Activated CD8-positive, alpha-beta memory T cell treated with anti-CD3 and anti-CD28 coated beads for 36 hours (primary cell): ENCODE results near the gene PARD6B. TPM values are rescaled to one million over a fixed set of nuclear protein-coding genes. Genes with fewer than 3 reads are reported as not detected.
"Not testable (repeated sequence)": the region's sequence is repeated elsewhere in the genome, so short reads cannot be mapped to it uniquely, and the experiment has no call there.

Experiments used
- CTCF ChIA-PET: fragments of 350-600 bp; sonication (Branson Sonifier 250); formaldehyde crosslinking; loops from one replicate; lab custom pipeline; 2021; ENCODE audit warnings: antibody characterized with exemption; lab: Charles Lee
- POLR2A ChIA-PET: fragments of 350-600 bp; sonication (Branson Sonifier 250); formaldehyde crosslinking; loops from one replicate; lab custom pipeline; 2021; ENCODE audit warnings: antibody characterized with exemption; lab: Charles Lee
- total RNA-seq, 2 experiments: library from RNA; stranded (reverse); gene quantifications; one replicate each; pipeline ENCODE4 v1.2.3, GENCODE V29; 2021

Gene PARD6B
- total RNA-seq: 1 to 10 TPM; 5.2 to 5.7 TPM

- CTCF ChIA-PET: interaction anchor here (0.5 to 0.9 kb wide), 4 partner anchors 19 to 551 kb away, joined by 3 to 6 read pairs (median 3); no protein-coding TSS in a partner anchor
- POLR2A ChIA-PET: interaction anchor here (0.7 to 1.0 kb wide), 2 partner anchors 63 to 578 kb away, joined by 3 to 4 read pairs; partner anchors contain the start of genes BCAS4 and PEDS1
These were observed at the start of gene PARD6B for GRCh38 chr20:50731055-50731929. TSS of gene PARD6B (plus strand) at chr20:50731580. CDS start at chr20:50731787, 207 bp downstream.

GRCh38 chr20:50682065-50682464 is 49.3 kb upstream of the PARD6B start:
- POLR2A ChIA-PET: no interaction called here
- CTCF ChIA-PET: no interaction called here

- POLR2A ChIA-PET: interaction anchor here (0.7 kb wide), 1 partner anchor 47 kb away, joined by 6 read pairs; no protein-coding TSS in a partner anchor
- CTCF ChIA-PET: no interaction called here
These were observed 48.3 kb upstream of the PARD6B start for GRCh38 chr20:50682947-50683530.

- POLR2A ChIA-PET: interaction anchor here (0.7 kb wide), 1 partner anchor 46 kb away, joined by 6 read pairs; no protein-coding TSS in a partner anchor
These were observed 47.8 kb upstream of the PARD6B start for GRCh38 chr20:50683570-50683969.

GRCh38 chr20:50686821-50687220 is 44.6 kb upstream of the PARD6B start:
- CTCF ChIA-PET: no interaction called here
- POLR2A ChIA-PET: no interaction called here

More at GRCh38 chr20:50683570-50683969, 47.8 kb upstream of the PARD6B start:
- CTCF ChIA-PET: no interaction called here

- ChIA-PET CTCF (interaction anchor here (0.7 kb wide), 1 partner anchor 1631 kb away, joined by 3 read pairs; no protein-coding TSS in a partner anchor), POLR2A (interaction anchor here (0.6 kb wide), 2 partner anchors 222 to 236 kb away, joined by 3 read pairs; no protein-coding TSS in a partner anchor)
These were observed 43.0 kb upstream of the PARD6B start for GRCh38 chr20:50688256-50688975.

- CTCF ChIA-PET: no interaction called here
- POLR2A ChIA-PET: no interaction called here
These were observed 41.3 kb upstream of the PARD6B start for GRCh38 chr20:50689864-50690649.

GRCh38 chr20:50690650-50691572 is 40.5 kb upstream of the PARD6B start, which contains the start of gene RIPOR3:
TSS of gene RIPOR3 (minus strand) at chr20:50691542. CDS start at chr20:50691128, 414 bp downstream.
- CTCF ChIA-PET: no interaction called here
- POLR2A ChIA-PET: no interaction called here

- CTCF ChIA-PET: no interaction called here
These were observed 39.5 kb upstream of the PARD6B start for GRCh38 chr20:50691573-50692551.

GRCh38 chr20:50692552-50692933 is 38.8 kb upstream of the PARD6B start:
- ChIA-PET POLR2A (no interaction called here), CTCF (no interaction called here)

More at GRCh38 chr20:50691573-50692551, 39.5 kb upstream of the PARD6B start:
- POLR2A ChIA-PET: no interaction called here

- CTCF ChIA-PET: no interaction called here
- POLR2A ChIA-PET: no interaction called here
These were observed 38.4 kb upstream of the PARD6B start for GRCh38 chr20:50693001-50693400.

- ChIA-PET POLR2A (no interaction called here), CTCF (no interaction called here)
These were observed 36.8 kb upstream of the PARD6B start for GRCh38 chr20:50694379-50695134.

- CTCF ChIA-PET: interaction anchor here (0.6 kb wide), 2 partner anchors 25 to 92 kb away, joined by 3 read pairs; no protein-coding TSS in a partner anchor
- POLR2A ChIA-PET: interaction anchor here (0.6 kb wide), 1 partner anchor 1549 kb away, joined by 9 read pairs; no protein-coding TSS in a partner anchor
These were observed 36.1 kb upstream of the PARD6B start for GRCh38 chr20:50695135-50695872.

- CTCF ChIA-PET, POLR2A ChIA-PET: not testable (repeated sequence)
These were observed 33.1 kb upstream of the PARD6B start for GRCh38 chr20:50698255-50698654.

GRCh38 chr20:50699688-50700087 is 31.7 kb upstream of the PARD6B start:
- CTCF ChIA-PET: no interaction called here
- POLR2A ChIA-PET: no interaction called here
